ENCODE data around the gene HAO2.
"Not testable (repeated sequence)": the region's sequence is repeated elsewhere in the genome, so short reads cannot be mapped to it uniquely, and the experiment has no call there.

HAO2 gene

GRCh38 chr1:119332622-119333021, 36.0 kb upstream of the HAO2 start:
- H3K36me3 ChIP-seq (ENCODE audit: insufficient read depth, low read length), result no peaks in the 10 kb centered on the region
- H3K4me1 ChIP-seq (ENCODE audit: insufficient read depth, low read length), result peaks cover 9% of the 10 kb centered on the region
- H2AFZ ChIP-seq (ENCODE audit: low read depth, low read length), result no peak overlapping the region
- no peaks in the 10 kb centered on the region for H3K27me3 ChIP-seq (ENCODE audit: insufficient read depth, low read length)
- no peaks in the 10 kb centered on the region for H3K9me3 ChIP-seq (ENCODE audit: low read length)
- no peak overlapping the region for H3K4me3 ChIP-seq (ENCODE audit: low read length)

- H3K4me1 ChIP-seq (ENCODE audit: insufficient read depth, low read length), result peaks cover 9% of the 10 kb centered on the region
- no peaks in the 10 kb centered on the region for H3K27me3 ChIP-seq (ENCODE audit: insufficient read depth, low read length)
- H2AFZ ChIP-seq (ENCODE audit: low read depth, low read length), result no peak overlapping the region
- no peak overlapping the region for H3K4me3 ChIP-seq (ENCODE audit: low read length)
- H3K9me3 ChIP-seq (ENCODE audit: low read length), result no peaks in the 10 kb centered on the region
- H3K36me3 ChIP-seq (ENCODE audit: insufficient read depth, low read length), result no peaks in the 10 kb centered on the region
Measured at GRCh38 chr1:119333163-119333896, 35.3 kb upstream of the HAO2 start.

- H3K27me3 ChIP-seq (ENCODE audit: insufficient read depth, low read length); H3K4me3 ChIP-seq (ENCODE audit: low read length); H2AFZ ChIP-seq (ENCODE audit: low read depth, low read length); H3K4me1 ChIP-seq (ENCODE audit: insufficient read depth, low read length); H3K36me3 ChIP-seq (ENCODE audit: insufficient read depth, low read length); H3K9me3 ChIP-seq (ENCODE audit: low read length): not testable (repeated sequence)
Measured at GRCh38 chr1:119333897-119334250, 34.7 kb upstream of the HAO2 start.

GRCh38 chr1:119336848-119337247, 31.7 kb upstream of the HAO2 start:
- H3K9me3 ChIP-seq (ENCODE audit: low read length), result no peaks in the 10 kb centered on the region

GRCh38 chr1:119338004-119338403, 30.6 kb upstream of the HAO2 start:
- H3K9me3 ChIP-seq (ENCODE audit: low read length), result no peaks in the 10 kb centered on the region

More at GRCh38 chr1:119336848-119337247, 31.7 kb upstream of the HAO2 start:
- peaks cover 8% of the 10 kb centered on the region for H3K4me1 ChIP-seq (ENCODE audit: insufficient read depth, low read length)
- H3K4me3 ChIP-seq (ENCODE audit: low read length), result no peak overlapping the region
- H3K36me3 ChIP-seq (ENCODE audit: insufficient read depth, low read length), result no peaks in the 10 kb centered on the region
- no peak overlapping the region for H2AFZ ChIP-seq (ENCODE audit: low read depth, low read length)
- H3K27me3 ChIP-seq (ENCODE audit: insufficient read depth, low read length), result no peaks in the 10 kb centered on the region

GRCh38 chr1:119338757-119339156, 29.8 kb upstream of the HAO2 start:
- H2AFZ ChIP-seq (ENCODE audit: low read depth, low read length), result no peak overlapping the region
- H3K36me3 ChIP-seq (ENCODE audit: insufficient read depth, low read length), result no peaks in the 10 kb centered on the region
- H3K4me1 ChIP-seq (ENCODE audit: insufficient read depth, low read length), result no peaks in the 10 kb centered on the region
- H3K27me3 ChIP-seq (ENCODE audit: insufficient read depth, low read length), result no peaks in the 10 kb centered on the region
- H3K9me3 ChIP-seq (ENCODE audit: low read length), result no peaks in the 10 kb centered on the region
- H3K4me3 ChIP-seq (ENCODE audit: low read length), result no peak overlapping the region

More at GRCh38 chr1:119338004-119338403, 30.6 kb upstream of the HAO2 start:
- Histone ChIP-seq H3K36me3 (ENCODE audit: insufficient read depth, low read length) (no peaks in the 10 kb centered on the region), H3K27me3 (ENCODE audit: insufficient read depth, low read length) (no peaks in the 10 kb centered on the region), H2AFZ (ENCODE audit: low read depth, low read length) (no peak overlapping the region), H3K4me1 (ENCODE audit: insufficient read depth, low read length) (no peaks in the 10 kb centered on the region), H3K4me3 (ENCODE audit: low read length) (no peak overlapping the region)

GRCh38 chr1:119340861-119341261, 27.7 kb upstream of the HAO2 start:
- Histone ChIP-seq H3K27me3 (ENCODE audit: insufficient read depth, low read length) (no peaks in the 10 kb centered on the region), H2AFZ (ENCODE audit: low read depth, low read length) (no peak overlapping the region), H3K9me3 (ENCODE audit: low read length) (no peaks in the 10 kb centered on the region), H3K36me3 (ENCODE audit: insufficient read depth, low read length) (no peaks in the 10 kb centered on the region), H3K4me1 (ENCODE audit: insufficient read depth, low read length) (no peaks in the 10 kb centered on the region), H3K4me3 (ENCODE audit: low read length) (no peak overlapping the region)

- H3K4me3 ChIP-seq (ENCODE audit: low read length), result no peak overlapping the region
- no peaks in the 10 kb centered on the region for H3K27me3 ChIP-seq (ENCODE audit: insufficient read depth, low read length)
- no peak overlapping the region for H2AFZ ChIP-seq (ENCODE audit: low read depth, low read length)
- H3K4me1 ChIP-seq (ENCODE audit: insufficient read depth, low read length), result no peaks in the 10 kb centered on the region
- H3K9me3 ChIP-seq (ENCODE audit: low read length), result no peaks in the 10 kb centered on the region
- H3K36me3 ChIP-seq (ENCODE audit: insufficient read depth, low read length), result no peaks in the 10 kb centered on the region
Measured at GRCh38 chr1:119341372-119341947, 27.1 kb upstream of the HAO2 start.

- Histone ChIP-seq H3K4me1 (ENCODE audit: insufficient read depth, low read length) (no peaks in the 10 kb centered on the region), H3K27me3 (ENCODE audit: insufficient read depth, low read length) (no peaks in the 10 kb centered on the region), H3K36me3 (ENCODE audit: insufficient read depth, low read length) (no peaks in the 10 kb centered on the region), H3K4me3 (ENCODE audit: low read length) (no peak overlapping the region), H3K9me3 (ENCODE audit: low read length) (no peaks in the 10 kb centered on the region), H2AFZ (ENCODE audit: low read depth, low read length) (no peak overlapping the region)
Measured at GRCh38 chr1:119345398-119345797, 23.2 kb upstream of the HAO2 start.

GRCh38 chr1:119347858-119348257, 20.7 kb upstream of the HAO2 start:
- Histone ChIP-seq H3K4me1 (ENCODE audit: insufficient read depth, low read length) (no peaks in the 10 kb centered on the region), H3K36me3 (ENCODE audit: insufficient read depth, low read length) (no peaks in the 10 kb centered on the region), H3K27me3 (ENCODE audit: insufficient read depth, low read length) (no peaks in the 10 kb centered on the region), H3K9me3 (ENCODE audit: low read length) (no peaks in the 10 kb centered on the region), H3K4me3 (ENCODE audit: low read length) (no peak overlapping the region), H2AFZ (ENCODE audit: low read depth, low read length) (peak overlapping the region; percentile 53)

- no peaks in the 10 kb centered on the region for H3K4me1 ChIP-seq (ENCODE audit: insufficient read depth, low read length)
- H3K36me3 ChIP-seq (ENCODE audit: insufficient read depth, low read length), result no peaks in the 10 kb centered on the region
- H3K9me3 ChIP-seq (ENCODE audit: low read length), result no peaks in the 10 kb centered on the region
- no peaks in the 10 kb centered on the region for H3K27me3 ChIP-seq (ENCODE audit: insufficient read depth, low read length)
- no peak overlapping the region for H2AFZ ChIP-seq (ENCODE audit: low read depth, low read length)
- H3K4me3 ChIP-seq (ENCODE audit: low read length), result no peak overlapping the region
Measured at GRCh38 chr1:119348941-119349340, 19.6 kb upstream of the HAO2 start.

GRCh38 chr1:119350866-119351265, 17.7 kb upstream of the HAO2 start:
- H3K36me3 ChIP-seq (ENCODE audit: insufficient read depth, low read length); H3K9me3 ChIP-seq (ENCODE audit: low read length); H3K27me3 ChIP-seq (ENCODE audit: insufficient read depth, low read length); H2AFZ ChIP-seq (ENCODE audit: low read depth, low read length); H3K4me1 ChIP-seq (ENCODE audit: insufficient read depth, low read length); H3K4me3 ChIP-seq (ENCODE audit: low read length): not testable (repeated sequence)

GRCh38 chr1:119351997-119352396, 16.6 kb upstream of the HAO2 start:
- Histone ChIP-seq H3K9me3 (ENCODE audit: low read length) (no peaks in the 10 kb centered on the region), H3K4me3 (ENCODE audit: low read length) (no peak overlapping the region), H3K27me3 (ENCODE audit: insufficient read depth, low read length) (no peaks in the 10 kb centered on the region), H3K4me1 (ENCODE audit: insufficient read depth, low read length) (no peaks in the 10 kb centered on the region), H3K36me3 (ENCODE audit: insufficient read depth, low read length) (no peaks in the 10 kb centered on the region), H2AFZ (ENCODE audit: low read depth, low read length) (no peak overlapping the region)

GRCh38 chr1:119353836-119354235, 14.7 kb upstream of the HAO2 start:
- Histone ChIP-seq H2AFZ (ENCODE audit: low read depth, low read length) (no peak overlapping the region), H3K4me3 (ENCODE audit: low read length) (no peak overlapping the region), H3K9me3 (ENCODE audit: low read length) (no peaks in the 10 kb centered on the region), H3K4me1 (ENCODE audit: insufficient read depth, low read length) (no peaks in the 10 kb centered on the region), H3K36me3 (ENCODE audit: insufficient read depth, low read length) (no peaks in the 10 kb centered on the region), H3K27me3 (ENCODE audit: insufficient read depth, low read length) (no peaks in the 10 kb centered on the region)

Measured in neuron (in vitro differentiated cells).